ENCODE data around the gene TSACC.

TSACC gene

DNA sequence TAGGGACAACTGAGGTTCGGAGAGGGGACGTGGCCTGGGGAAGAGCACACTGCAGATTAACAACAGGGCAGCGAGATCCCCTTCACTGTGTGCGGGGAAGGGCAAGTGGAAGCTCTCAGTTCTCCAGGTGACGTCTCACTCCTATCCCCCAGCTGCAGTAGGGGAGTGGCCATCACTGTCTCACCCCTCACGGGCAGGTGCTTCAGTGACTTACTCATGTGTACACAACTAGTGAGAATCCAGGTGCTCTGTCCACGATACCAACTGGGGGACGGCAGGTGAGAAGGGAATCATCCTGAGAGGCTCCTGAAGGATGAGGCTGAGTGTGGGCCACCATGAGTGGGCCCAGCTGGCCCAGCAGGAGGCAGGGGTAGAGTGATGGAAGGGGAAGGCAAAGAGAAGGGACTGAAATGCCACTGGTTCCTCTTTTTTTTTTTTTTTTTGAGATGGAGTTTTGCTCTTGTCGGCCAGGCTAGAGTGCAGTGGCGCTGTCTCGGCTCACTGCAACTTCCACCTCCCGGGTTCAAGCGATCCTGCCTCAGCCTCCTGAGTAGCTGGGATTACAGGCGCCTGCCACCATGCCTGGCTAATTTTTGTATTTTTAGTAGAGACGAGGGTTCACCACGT lies 56.6 kb downstream of the TSACC start:
- DNase-seq = no peak

All from NCI-H2227 treated with DMSO at 0.1 percent for 48 hours (cell line).